ENCODE measurements around the gene TLL2.

- TF ChIP-seq REST (IDR thresholded peaks at IDR 0.05; ENCODE audit: low read depth), result peak; percentile 95
- no peak for TF ChIP-seq EP300 (IDR thresholded peaks at IDR 0.05; ENCODE audit: borderline replicate concordance)
- TF ChIP-seq NFIC (IDR thresholded peaks at IDR 0.05), result no peak
- no peak for TF ChIP-seq TAF1 (IDR thresholded peaks at IDR 0.05; ENCODE audit: low read depth)
- peak; percentile 40; the same call in 1 of the 2 replicates for TF ChIP-seq YY1 (IDR thresholded peaks at IDR 0.05; ENCODE audit: low read depth)
- no peak for TF ChIP-seq RAD21 (IDR thresholded peaks at IDR 0.05; ENCODE audit: low read depth)
- no peak for TF ChIP-seq FOXM1 (IDR thresholded peaks at IDR 0.05; ENCODE audit: borderline replicate concordance, low read depth)
- TF ChIP-seq CREB1 (IDR thresholded peaks at IDR 0.05; ENCODE audit: low read depth), result no peak
- no peak for TF ChIP-seq ZBTB7A (IDR thresholded peaks at IDR 0.05; ENCODE audit: low read depth)
- TF ChIP-seq MAX (IDR thresholded peaks at IDR 0.05), result no peak
- TF ChIP-seq CEBPB (IDR thresholded peaks at IDR 0.05), result no peak
- no peak for TF ChIP-seq EGR1 (IDR thresholded peaks at IDR 0.05)
Measured at GRCh38 chr10:96496281-96496925, 17.3 kb downstream of the TLL2 start.
